Keratinocyte (primary cell): ENCODE measurements around the gene SOX30. TPM values are rescaled to one million over a fixed set of nuclear protein-coding genes. Genes with fewer than 3 reads are reported as not detected.
A peak's percentile ranks its signal among the peaks of the same experiment; 100 is the strongest.
"Not testable (repeated sequence)": the region's sequence is repeated elsewhere in the genome, so short reads cannot be mapped to it uniquely, and the experiment has no call there.

Experiments
- DNase-seq: peaks from one replicate; pipeline ENCODE4 v3.0.0-alpha.2; 2011; ENCODE audit warnings: low read depth, missing footprints, low spot score
- FAIRE-seq: peaks from 2 replicates; lab custom pipeline; 2011; peaks lifted over from hg19 to GRCh38; lab: Jason Lieb, UNC
- H2AFZ ChIP-seq: 2 replicates; pipeline ENCODE4 v1.6.0; 2012; ENCODE audit warnings: low read length, control low read depth, inconsistent platforms; ENCODE audit not compliant: control insufficient read depth
- H3K27ac ChIP-seq: 2 replicates; pipeline ENCODE4 v1.5.1; 2011; ENCODE audit warnings: low read length; ENCODE audit not compliant: control insufficient read depth, insufficient read depth
- H3K27me3 ChIP-seq: 3 replicates; pipeline ENCODE4 v1.6.0; 2011; ENCODE audit warnings: low read length; ENCODE audit not compliant: control insufficient read depth, insufficient read depth; ENCODE audit errors: extremely low read depth
- H3K36me3 ChIP-seq, 2 experiments: 2 replicates in 1 of 2; 3 replicates in 1 of 2; pipeline ENCODE4 v1.5.1; 2011; ENCODE audit warnings: low read length in 2 of 2, mild to moderate bottlenecking in 1 of 2; ENCODE audit not compliant: control insufficient read depth in 2 of 2, insufficient read depth in 2 of 2; ENCODE audit errors: extremely low read depth in 1 of 2
- H3K4me1 ChIP-seq: 3 replicates; pipeline ENCODE4 v1.5.1; 2011; ENCODE audit warnings: low read length; ENCODE audit not compliant: control insufficient read depth, insufficient read depth; ENCODE audit errors: extremely low read depth
- H3K4me2 ChIP-seq: 3 replicates; pipeline ENCODE4 v1.6.0; 2011; ENCODE audit warnings: low read depth, low read length; ENCODE audit not compliant: control insufficient read depth, insufficient read depth; ENCODE audit errors: extremely low read depth
- H3K4me3 ChIP-seq, 3 experiments: fragments of 200-600 bp in 1 of 3; sonication (generic) in 1 of 3; 2 replicates in 2 of 3; 3 replicates in 1 of 3; pipeline ENCODE4 v1.5.1; 2011 to 2016; ENCODE audit warnings: low read length in 3 of 3, mild to moderate bottlenecking in 3 of 3, control low read depth in 2 of 3, inconsistent platforms in 1 of 3, low read depth in 1 of 3, mixed read lengths in 1 of 3, mixed run types in 1 of 3, moderate library complexity in 1 of 3; ENCODE audit not compliant: control insufficient read depth in 2 of 3, insufficient read depth in 2 of 3; ENCODE audit errors: extremely low read depth in 1 of 3
- H3K79me2 ChIP-seq: 2 replicates; pipeline ENCODE4 v1.6.0; 2012; ENCODE audit warnings: low read length; ENCODE audit not compliant: control insufficient read depth, insufficient read depth
- H3K9ac ChIP-seq: 3 replicates; pipeline ENCODE4 v1.6.0; 2011; ENCODE audit warnings: low read length; ENCODE audit not compliant: control insufficient read depth, insufficient read depth; ENCODE audit errors: extremely low read depth
- H3K9me1 ChIP-seq: 3 replicates; pipeline ENCODE4 v1.6.0; 2011; ENCODE audit warnings: low read length; ENCODE audit not compliant: control insufficient read depth, insufficient read depth; ENCODE audit errors: extremely low read depth
- H3K9me3 ChIP-seq: 2 replicates; pipeline ENCODE4 v1.5.1; 2012; ENCODE audit warnings: low read depth, low read length; ENCODE audit not compliant: control insufficient read depth
- H4K20me1 ChIP-seq: 3 replicates; pipeline ENCODE4 v1.6.0; 2011; ENCODE audit warnings: low read length; ENCODE audit not compliant: control insufficient read depth, insufficient read depth; ENCODE audit errors: extremely low read depth
- EZH2 ChIP-seq: IDR thresholded peaks from one replicate; pipeline ENCODE4 v1.6.1; 2012; ENCODE audit warnings: inconsistent platforms, mild to moderate bottlenecking, low read length, moderate library complexity
- dilution Hi-C: fragments of 300-500 bp; cut with MboI; formaldehyde crosslinking; loops from one replicate; pipeline ENCODE4 v1.7.0; 2020; ENCODE audit warnings: low sequenced_read_pairs; ENCODE audit not compliant: extremely low pct_ligation_motif_present
- polyA minus RNA-seq, 3 experiments: library from RNA; depleted of rRNA, polyadenylated mRNA; stranded (reverse); fragments of >200 nt; gene quantifications; 1 replicate in 1 of 3; 2 replicates in 1 of 3; 3 replicates in 1 of 3; pipeline ENCODE4 v1.2.3, GENCODE V29; 2011
- polyA plus RNA-seq, 5 experiments: library from polyadenylated mRNA; depleted of rRNA in 3 of 5; stranded (reverse) in 3 of 5; stranded (forward) in 1 of 5; unstranded in 1 of 5; fragments of >200 nt; gene quantifications; 1 replicate in 1 of 5; 2 replicates in 3 of 5; 3 replicates in 1 of 5; pipeline versions ENCODE4 v1.2.1 to v1.2.3, GENCODE V29; 2011 to 2012; ENCODE audit warnings: missing spikeins in 2 of 5, low read depth in 1 of 5, low replicate concordance in 1 of 5
- TF ChIP-seq, protein P1 (sequence below), 3 experiments: IDR thresholded peaks in 1 of 3; conservative IDR thresholded peaks in 1 of 3; optimal IDR thresholded peaks in 1 of 3; 2 replicates in 2 of 3; 3 replicates in 1 of 3; pipeline versions ENCODE3 to v1.5.1; 2011; ENCODE audit warnings: low read length in 3 of 3, mild to moderate bottlenecking in 3 of 3, moderate library complexity in 2 of 3, control low read depth in 1 of 3, inconsistent platforms in 1 of 3; ENCODE audit not compliant: insufficient read depth in 2 of 3; ENCODE audit errors: extremely low read depth in 1 of 3

Gene SOX30
- polyA plus RNA-seq: 0.03 to 0.06 TPM (median 0.05 TPM) in 3 replicates
- polyA plus RNA-seq (2011; ENCODE audit: low read depth): not detected
- polyA plus RNA-seq (2011; cell fraction: cytosol; rRNA removed): 0.04 and 0.09 TPM in 2 replicates
- polyA plus RNA-seq (2011; cell fraction: nucleus; rRNA removed): 0.11 and 0.18 TPM in 2 replicates
- 0.08 and 0.37 TPM in 2 replicates for polyA plus RNA-seq (2012; ENCODE audit: low replicate concordance)
- polyA minus RNA-seq: 0.20 TPM in 1 of 3 replicates, not detected in the others
- not detected for polyA minus RNA-seq (2011; cell fraction: cytosol; rRNA and poly(A)+ RNA removed)
- polyA minus RNA-seq (2011; cell fraction: nucleus; rRNA and poly(A)+ RNA removed): not detected in 2 replicates

- Histone ChIP-seq H3K4me3 (peak within 1 kb of the TSS in 1 of 3 experiments; percentile 20), H4K20me1 (no peaks in the 10 kb centered on the region), H3K4me1 (peaks cover 2% of the 10 kb centered on the region), H3K27ac (no peak within 1 kb of the TSS), H3K79me2 (no peaks in the 10 kb centered on the region), H3K27me3 (no peaks in the 10 kb centered on the region), H2AFZ (peak within 1 kb of the TSS; percentile 81), H3K36me3 (no peaks in the 10 kb centered on the region), H3K9me3 (peaks cover 6% of the 10 kb centered on the region), H3K9ac (no peak within 1 kb of the TSS), H3K9me1 (no peaks in the 10 kb centered on the region), H3K4me2 (peak within 1 kb of the TSS; percentile 67)
- FAIRE-seq: no peak
- no peak for TF ChIP-seq EZH2
- TF ChIP-seq, protein P1, sequence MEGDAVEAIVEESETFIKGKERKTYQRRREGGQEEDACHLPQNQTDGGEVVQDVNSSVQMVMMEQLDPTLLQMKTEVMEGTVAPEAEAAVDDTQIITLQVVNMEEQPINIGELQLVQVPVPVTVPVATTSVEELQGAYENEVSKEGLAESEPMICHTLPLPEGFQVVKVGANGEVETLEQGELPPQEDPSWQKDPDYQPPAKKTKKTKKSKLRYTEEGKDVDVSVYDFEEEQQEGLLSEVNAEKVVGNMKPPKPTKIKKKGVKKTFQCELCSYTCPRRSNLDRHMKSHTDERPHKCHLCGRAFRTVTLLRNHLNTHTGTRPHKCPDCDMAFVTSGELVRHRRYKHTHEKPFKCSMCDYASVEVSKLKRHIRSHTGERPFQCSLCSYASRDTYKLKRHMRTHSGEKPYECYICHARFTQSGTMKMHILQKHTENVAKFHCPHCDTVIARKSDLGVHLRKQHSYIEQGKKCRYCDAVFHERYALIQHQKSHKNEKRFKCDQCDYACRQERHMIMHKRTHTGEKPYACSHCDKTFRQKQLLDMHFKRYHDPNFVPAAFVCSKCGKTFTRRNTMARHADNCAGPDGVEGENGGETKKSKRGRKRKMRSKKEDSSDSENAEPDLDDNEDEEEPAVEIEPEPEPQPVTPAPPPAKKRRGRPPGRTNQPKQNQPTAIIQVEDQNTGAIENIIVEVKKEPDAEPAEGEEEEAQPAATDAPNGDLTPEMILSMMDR (optimal IDR thresholded peaks at IDR 0.05 in 1 of 3, IDR thresholded peaks at IDR 0.05 in 1 of 3, conservative IDR thresholded peaks at IDR 0.05 in 1 of 3; ENCODE audit: extremely low read depth in 1 of 3, insufficient read depth in 2 of 3, low read length in 3 of 3): no peak
- dilution Hi-C loops: no loop called here
- no peak for DNase-seq
These were observed at the start of gene SOX30 for GRCh38 chr5:157652377-157652692. SOX30 (minus strand) TSS chr5:157652438; CDS start chr5:157652078, 360 bp downstream.

GRCh38 chr5:157698674-157699073 lies 46.4 kb upstream of the SOX30 start:
- H3K9me3 ChIP-seq, H3K9ac ChIP-seq, H3K9me1 ChIP-seq, H2AFZ ChIP-seq, DNase-seq, H3K27ac ChIP-seq, H3K36me3 ChIP-seq, H3K4me1 ChIP-seq, H4K20me1 ChIP-seq, H3K27me3 ChIP-seq, H3K79me2 ChIP-seq, FAIRE-seq, dilution Hi-C loops, H3K4me3 ChIP-seq, H3K4me2 ChIP-seq: not testable (repeated sequence)

GRCh38 chr5:157696154-157696553 lies 43.9 kb upstream of the SOX30 start:
- H4K20me1 ChIP-seq, dilution Hi-C loops, DNase-seq, H3K4me1 ChIP-seq, H3K4me3 ChIP-seq, H3K27me3 ChIP-seq, FAIRE-seq, H2AFZ ChIP-seq, H3K9me3 ChIP-seq, H3K4me2 ChIP-seq, H3K9ac ChIP-seq, H3K27ac ChIP-seq, H3K36me3 ChIP-seq, H3K79me2 ChIP-seq, H3K9me1 ChIP-seq: not testable (repeated sequence)

GRCh38 chr5:157693816-157694215 lies 41.6 kb upstream of the SOX30 start:
- H3K27me3 ChIP-seq, H3K27ac ChIP-seq, dilution Hi-C loops, DNase-seq, H3K4me2 ChIP-seq, H2AFZ ChIP-seq, H3K9ac ChIP-seq, H3K9me1 ChIP-seq, FAIRE-seq, H3K79me2 ChIP-seq, H3K36me3 ChIP-seq, H4K20me1 ChIP-seq, H3K9me3 ChIP-seq, H3K4me3 ChIP-seq, H3K4me1 ChIP-seq: not testable (repeated sequence)
